GM12878 (cell line): Measurements from ENCODE around the gene AIDA. TPM values are rescaled to one million over a fixed set of nuclear protein-coding genes. Genes with fewer than 3 reads are reported as not detected.

Experiments used
- ATAC-seq: fragments of 200-7000 bp; cut with Tn5 transposase; 3 replicates; pipeline ENCODE4 v1.9.1; 2020; ENCODE audit warnings: mild to moderate bottlenecking, moderate library complexity
- BruUV-seq: library from RNA; stranded (reverse); fragments of 400-500 nt; replicated peaks from 2 replicates; lab custom pipeline; 2021; lab: Mats Ljungman, UMichigan
- CTCF ChIA-PET: fragments of 300-600 bp; sonication (Branson Sonifier 250); formaldehyde crosslinking; extraction: SDS; loops from one replicate; lab custom pipeline; 2021; ENCODE audit warnings: inconsistent platforms; lab: Yijun Ruan, JAX
- POLR2A ChIA-PET: fragments of 350-600 bp; formaldehyde crosslinking; extraction: SDS; loops from one replicate; lab custom pipeline; 2021; ENCODE audit warnings: inconsistent platforms; lab: Charles Lee
- RAD21 ChIA-PET: fragments of 300-600 bp; sonication (Branson Sonifier 250); formaldehyde crosslinking; loops from one replicate; lab custom pipeline; 2023; ENCODE audit warnings: antibody characterized with exemption; ENCODE audit not compliant: unreplicated experiment; lab: Charles Lee
- SMC1A ChIA-PET: fragments of 300-600 bp; sonication (Branson Sonifier 250); formaldehyde crosslinking; loops from one replicate; lab custom pipeline; 2023; ENCODE audit not compliant: unreplicated experiment, uncharacterized antibody; lab: Charles Lee
- DNase-seq: peaks from one replicate; pipeline ENCODE4 v3.0.0-alpha.2; 2011; ENCODE audit warnings: low read depth, low spot score
- FAIRE-seq: peaks from 3 replicates; lab custom pipeline; 2011; peaks lifted over from hg19 to GRCh38; lab: Jason Lieb, UNC
- H2AFZ ChIP-seq: 2 replicates; pipeline ENCODE4 v1.6.0; 2011; ENCODE audit warnings: low read depth, low read length, control low read depth; ENCODE audit not compliant: control insufficient read depth
- H3K27ac ChIP-seq: 2 replicates; pipeline ENCODE4 v1.5.1; 2011; ENCODE audit warnings: control low read depth; ENCODE audit not compliant: control insufficient read depth, insufficient read depth
- H3K27me3 ChIP-seq, 2 experiments: replicated peaks in 1 of 2; 2 replicates each; pipeline versions ENCODE4 v1.6.0 to v1.6.1; 2011; ENCODE audit warnings: low read length in 1 of 2; ENCODE audit not compliant: control insufficient read depth in 2 of 2, insufficient read depth in 2 of 2
- H3K36me3 ChIP-seq, 2 experiments: 2 replicates each; pipeline ENCODE4 v1.5.1; 2011; ENCODE audit warnings: low read length in 1 of 2; ENCODE audit not compliant: control insufficient read depth in 2 of 2, insufficient read depth in 2 of 2
- H3K4me1 ChIP-seq: 2 replicates; pipeline ENCODE4 v1.6.1; 2011; ENCODE audit warnings: mild to moderate bottlenecking, low read length, moderate library complexity, mixed read lengths; ENCODE audit not compliant: control insufficient read depth, insufficient read depth
- H3K4me2 ChIP-seq: 2 replicates; pipeline ENCODE4 v1.6.0; 2011; ENCODE audit warnings: control low read depth; ENCODE audit not compliant: control insufficient read depth, insufficient read depth
- H3K4me3 ChIP-seq: fragments of 200-600 bp; sonication (generic); 2 replicates; pipeline ENCODE4 v1.5.1; 2016
- H3K79me2 ChIP-seq: 2 replicates; pipeline ENCODE4 v1.6.0; 2011; ENCODE audit warnings: low read length; ENCODE audit not compliant: control insufficient read depth, insufficient read depth
- H3K9ac ChIP-seq: 2 replicates; pipeline ENCODE4 v1.8.0; 2011; ENCODE audit warnings: low read length, control low read depth, mixed read lengths; ENCODE audit not compliant: control insufficient read depth, insufficient read depth
- H3K9me3 ChIP-seq: replicated peaks from 3 replicates; pipeline ENCODE4 v1.5.1; 2011; ENCODE audit warnings: mild to moderate bottlenecking, low read length; ENCODE audit not compliant: control insufficient read depth, insufficient read depth
- H4K20me1 ChIP-seq: 2 replicates; pipeline ENCODE4 v1.6.0; 2011; ENCODE audit not compliant: control insufficient read depth, insufficient read depth
- MTA2 ChIP-seq: fragments of 450-650 bp; IDR thresholded peaks from 2 replicates; pipeline ENCODE4 v1.6.1; 2016; ENCODE audit warnings: low read depth, mild to moderate bottlenecking, moderate library complexity
- PBX3 ChIP-seq: IDR thresholded peaks from 2 replicates; pipeline ENCODE4 v1.6.1; 2011; ENCODE audit warnings: mild to moderate bottlenecking, low read depth, low read length, moderate library complexity; ENCODE audit not compliant: insufficient replicate concordance
- SREBF2 ChIP-seq: IDR thresholded peaks from 2 replicates; pipeline ENCODE4 v1.6.1; 2012; ENCODE audit warnings: mild to moderate bottlenecking, low read length
- ZNF274 ChIP-seq: IDR thresholded peaks from one replicate; pipeline ENCODE4 v1.8.0; 2011; ENCODE audit not compliant: insufficient read length, insufficient read depth
- whole genome bisulfite sequencing: methylation state at CpG from one replicate; pipeline ENCODE4 v1.1.6; 2016; ENCODE audit warnings: low lambda C conversion rate; ENCODE audit not compliant: insufficient replicate concordance, insufficient coverage; ENCODE audit errors: missing lambda C conversion rate; 5-methylcytosine and 5-hydroxymethylcytosine counted together
- in situ Hi-C: fragments of 300-500 bp; cut with MboI; formaldehyde crosslinking; loops from 9 replicates; pipeline ENCODE4 v1.14.3; 2018; ENCODE audit warnings: mixed read lengths
- intact Hi-C: fragments of 100-400 bp; cut with micrococcal nuclease; formaldehyde crosslinking; loops from one replicate; pipeline ENCODE4 v1.14.2; 2022; ENCODE audit not compliant: unreplicated experiment
- polyA plus RNA-seq, 11 experiments: library from polyadenylated mRNA; depleted of rRNA in 4 of 11; unstranded in 6 of 11; stranded (reverse) in 5 of 11; fragments of >200 nt; fragmentation: Nextera tagmentation in 4 of 11; fragmentation: Illumina TruSeq in 1 of 11; extraction: Ambion mirVana in 4 of 11; extraction: Trizol in 1 of 11; gene quantifications; 1 replicate in 1 of 11; 2 replicates in 10 of 11; pipeline versions ENCODE4 v1.2.1 to v1.2.3, GENCODE V29; 2011 to 2016; ENCODE audit warnings: inconsistent platforms in 2 of 11, missing spikeins in 2 of 11, low read depth in 1 of 11
- total RNA-seq, 4 experiments: library from RNA; depleted of rRNA in 3 of 4; stranded (reverse); fragments of >200 nt in 3 of 4; fragmentation: Illumina TruSeq in 1 of 4; extraction: Trizol in 1 of 4; gene quantifications; 2 replicates each; pipeline versions ENCODE4 v1.2.1 to v1.2.3, GENCODE V29; 2013 to 2021

Gene AIDA
- total and polyA plus RNA-seq, 10 of the 15 experiments (the other 5 are each of a cell fraction or from before 2014, with no cell fraction given) = 8.9 to 43.1 (median 19.2) TPM

- POLR2A ChIA-PET = no interaction called here
- H3K27me3 ChIP-seq = no peaks in the 10 kb centered on the region
- CTCF ChIA-PET = interaction anchor here (1.2 kb wide), 1 partner anchor 177 kb away, joined by 4 read pairs; no protein-coding TSS in a partner anchor
- intact Hi-C loops (loop anchor here (5.0 kb wide), 1 partner anchor 71 kb away; the partner anchor contains the start of genes AIDA and BROX), in situ Hi-C loops (no loop called here)
- WGBS = 94% methylated on average over 5 of the region's 5 CpGs
- DNase-seq (no peak), ATAC-seq (no peak)
- no peak overlapping the region for H3K27ac ChIP-seq
- H3K79me2 ChIP-seq = peaks cover 18% of the 10 kb centered on the region
- no TSS peak for BruUV-seq
- SMC1A ChIA-PET = interaction anchor here (1.0 to 1.9 kb wide), 5 partner anchors 9 to 176 kb away, joined by 3 to 5 read pairs (median 4); partner anchors contain the start of gene TAF1A
- TF ChIP-seq SREBF2 = no peak
- TF ChIP-seq MTA2 = no peak
- TF ChIP-seq ZNF274 = no peak
- TF ChIP-seq PBX3 = no peak
- TF ChIP-seq, all 136 proteins: peak for 0
- no peaks in the 10 kb centered on the region for H3K36me3 ChIP-seq
- no peak for FAIRE-seq
- no peak overlapping the region for H3K4me2 ChIP-seq
- H3K9me3 ChIP-seq = no peaks in the 10 kb centered on the region
- H3K4me3 ChIP-seq = no peak overlapping the region
- no peak overlapping the region for H3K9ac ChIP-seq
- H3K4me1 ChIP-seq = 0 out of 2 replicates have a peak, but pooled peaks cover 4% of the 10 kb centered on the region
- RAD21 ChIA-PET = no interaction called here
- no peak overlapping the region for H2AFZ ChIP-seq
- H4K20me1 ChIP-seq = no peaks in the 10 kb centered on the region
These were observed 70.9 kb downstream of the AIDA start for GRCh38 chr1:222641269-222641948.
